ENCODE data around the gene AK5.

Gene AK5

DNA sequence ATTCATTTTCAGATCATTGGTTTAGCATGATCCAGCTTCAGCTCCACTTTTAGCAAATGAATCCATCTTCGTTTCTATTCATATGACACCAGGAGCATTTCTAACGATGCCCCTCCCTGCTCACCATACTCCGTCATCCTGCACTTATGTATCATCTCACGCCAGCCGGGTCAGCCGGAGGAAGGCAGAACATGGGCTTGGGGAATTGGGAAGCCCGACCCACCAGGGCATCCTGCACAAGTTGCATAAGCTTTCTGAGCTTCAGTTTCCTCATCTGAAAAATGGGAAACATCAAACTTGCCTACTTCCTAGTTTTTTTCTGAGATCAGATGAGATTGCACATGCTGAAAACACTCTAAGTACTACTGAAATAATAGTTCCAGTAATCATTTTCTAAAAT lies 194.7 kb downstream of the AK5 start:
- Histone ChIP-seq H3K4me2 (ENCODE audit: insufficient read depth, low read length, poor library complexity, severe bottlenecking) (no peak overlapping the region), H2BK120ac (ENCODE audit: low read depth, low read length) (no peak overlapping the region), H3K27ac (replicated peaks; ENCODE audit: low read length) (no peak overlapping the region), H3K14ac (ENCODE audit: low read length) (no peak overlapping the region), H2BK15ac (ENCODE audit: low read length) (no peak overlapping the region), H3K4me3 (ENCODE audit: low read length in 2 of 2) (no peak overlapping the region), H3K9me3 (replicated peaks in 1 of 2; ENCODE audit: control insufficient read depth in 2 of 2, insufficient read depth in 1 of 2, low read depth in 1 of 2, low read length in 2 of 2) (no peaks in the 10 kb centered on the region), H3K36me3 (replicated peaks in 1 of 2; ENCODE audit: control insufficient read depth in 2 of 2, insufficient read depth in 2 of 2, low read length in 2 of 2) (no peaks in the 10 kb centered on the region), H4K91ac (ENCODE audit: low read depth, low read length, poor library complexity) (no peak overlapping the region), H2AK5ac (ENCODE audit: low read depth, low read length) (no peak overlapping the region), H3K4me1 (ENCODE audit: control insufficient read depth in 2 of 2, insufficient read depth in 1 of 2, low read depth in 1 of 2, low read length in 2 of 2) (no peaks in the 10 kb centered on the region), H3K79me1 (ENCODE audit: low read depth, low read length) (no peaks in the 10 kb centered on the region), H3K4ac (ENCODE audit: low read length) (no peak overlapping the region), H4K8ac (ENCODE audit: low read depth, low read length) (no peak overlapping the region), H3K18ac (ENCODE audit: low read length) (no peak overlapping the region), H3K9ac (ENCODE audit: low read depth, low read length, poor library complexity) (no peak overlapping the region), H2BK12ac (ENCODE audit: low read length) (no peak overlapping the region), H2AFZ (ENCODE audit: low read length) (no peak overlapping the region), H3K27me3 (ENCODE audit: control insufficient read depth in 3 of 3, insufficient read depth in 3 of 3, low read depth in 1 of 3, low read length in 3 of 3) (no peaks in the 10 kb centered on the region), H2BK5ac (ENCODE audit: low read length) (no peak overlapping the region), H3K23ac (ENCODE audit: low read depth, low read length, poor library complexity) (no peak overlapping the region)
- no CpG with 5 or more reads among the region's 7 CpGs for WGBS, 2 donors (ENCODE audit: extremely low coverage in 2 of 2, insufficient read length in 2 of 2, insufficient replicate concordance in 1 of 2)
- DNase-seq (ENCODE audit: low spot score), result no peak

DNA sequence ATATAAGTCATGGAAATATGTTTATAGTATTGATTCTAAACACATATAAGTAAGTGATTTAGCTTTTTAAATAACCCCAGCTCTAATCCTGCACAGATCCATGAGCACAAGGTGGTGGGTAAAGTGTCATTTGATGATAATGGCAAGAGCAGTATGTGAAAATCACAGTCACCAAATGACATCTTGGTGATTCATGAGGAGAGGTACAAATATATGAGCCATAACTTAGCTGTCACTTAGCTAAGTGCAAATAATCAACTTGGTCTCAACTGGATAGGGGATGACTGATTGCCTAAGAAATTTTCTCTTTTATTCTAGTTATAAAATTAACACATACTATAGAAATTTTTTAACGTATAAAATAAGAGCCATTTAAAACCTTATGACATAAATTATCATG lies 202.5 kb downstream of the AK5 start:
- H3K27ac ChIP-seq (replicated peaks; ENCODE audit: low read length), result no peak overlapping the region
- no peak overlapping the region for H4K8ac ChIP-seq (ENCODE audit: low read depth, low read length)
- H3K9me3 ChIP-seq (replicated peaks in 1 of 2; ENCODE audit: control insufficient read depth in 2 of 2, insufficient read depth in 1 of 2, low read depth in 1 of 2, low read length in 2 of 2), result no peaks in the 10 kb centered on the region
- H2AFZ ChIP-seq (ENCODE audit: low read length), result no peak overlapping the region
- H3K14ac ChIP-seq (ENCODE audit: low read length), result no peak overlapping the region
- peaks cover under 1 to 2% of the 10 kb centered on the region in 2 donors for H3K4me1 ChIP-seq (ENCODE audit: control insufficient read depth in 2 of 2, insufficient read depth in 1 of 2, low read depth in 1 of 2, low read length in 2 of 2)
- no peaks in the 10 kb centered on the region for H3K36me3 ChIP-seq (replicated peaks in 1 of 2; ENCODE audit: control insufficient read depth in 2 of 2, insufficient read depth in 2 of 2, low read length in 2 of 2)
- no CpG with 5 or more reads among the region's 1 CpG for WGBS, 2 donors (ENCODE audit: extremely low coverage in 2 of 2, insufficient read length in 2 of 2, insufficient replicate concordance in 1 of 2)
- no peak overlapping the region for H2BK5ac ChIP-seq (ENCODE audit: low read length)
- H3K9ac ChIP-seq (ENCODE audit: low read depth, low read length, poor library complexity), result no peak overlapping the region
- H3K27me3 ChIP-seq (ENCODE audit: control insufficient read depth in 3 of 3, insufficient read depth in 3 of 3, low read depth in 1 of 3, low read length in 3 of 3), result no peaks in the 10 kb centered on the region
- no peak overlapping the region for H2BK15ac ChIP-seq (ENCODE audit: low read length)
- no peak overlapping the region for H4K91ac ChIP-seq (ENCODE audit: low read depth, low read length, poor library complexity)
- no peak overlapping the region for H3K4me3 ChIP-seq (ENCODE audit: low read length in 2 of 2)
- H3K4me2 ChIP-seq (ENCODE audit: insufficient read depth, low read length, poor library complexity, severe bottlenecking), result no peak overlapping the region
- H3K4ac ChIP-seq (ENCODE audit: low read length), result no peak overlapping the region
- no peak overlapping the region for H3K18ac ChIP-seq (ENCODE audit: low read length)
- no peak overlapping the region for H2BK120ac ChIP-seq (ENCODE audit: low read depth, low read length)
- no peak overlapping the region for H2BK12ac ChIP-seq (ENCODE audit: low read length)
- no peaks in the 10 kb centered on the region for H3K79me1 ChIP-seq (ENCODE audit: low read depth, low read length)
- H3K23ac ChIP-seq (ENCODE audit: low read depth, low read length, poor library complexity), result no peak overlapping the region
- H2AK5ac ChIP-seq (ENCODE audit: low read depth, low read length), result no peak overlapping the region
- DNase-seq (ENCODE audit: low spot score), result no peak

DNA sequence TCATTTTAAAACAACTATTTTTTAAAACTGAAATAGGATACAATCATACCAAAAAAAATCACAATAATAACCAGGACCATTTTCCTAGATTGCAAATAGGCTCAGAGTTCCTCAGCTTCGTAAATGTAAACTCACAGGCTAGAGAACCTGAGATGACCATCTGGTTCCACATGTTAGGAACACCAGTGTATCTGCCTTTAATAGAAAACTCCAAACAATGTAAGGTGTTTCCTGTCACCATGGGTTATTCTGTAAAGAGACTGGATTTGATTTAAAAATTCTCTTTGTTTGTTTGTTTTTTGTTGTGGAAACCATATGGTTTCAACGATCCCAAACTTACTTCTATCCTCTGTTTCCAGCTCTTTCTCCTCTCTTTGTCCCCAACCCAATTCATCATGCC lies 203.1 kb downstream of the AK5 start:
- Histone ChIP-seq H3K27me3 (ENCODE audit: control insufficient read depth in 3 of 3, insufficient read depth in 3 of 3, low read depth in 1 of 3, low read length in 3 of 3) (no peaks in the 10 kb centered on the region), H3K14ac (ENCODE audit: low read length) (no peak overlapping the region), H4K8ac (ENCODE audit: low read depth, low read length) (no peak overlapping the region), H3K18ac (ENCODE audit: low read length) (no peak overlapping the region), H4K91ac (ENCODE audit: low read depth, low read length, poor library complexity) (no peak overlapping the region), H3K4me1 (ENCODE audit: control insufficient read depth in 2 of 2, insufficient read depth in 1 of 2, low read depth in 1 of 2, low read length in 2 of 2) (peaks cover 2 to 7% of the 10 kb centered on the region in 2 donors), H3K4ac (ENCODE audit: low read length) (no peak overlapping the region), H2BK12ac (ENCODE audit: low read length) (no peak overlapping the region), H2BK120ac (ENCODE audit: low read depth, low read length) (no peak overlapping the region), H3K4me2 (ENCODE audit: insufficient read depth, low read length, poor library complexity, severe bottlenecking) (no peak overlapping the region), H3K4me3 (ENCODE audit: low read length in 2 of 2) (no peak overlapping the region), H2BK15ac (ENCODE audit: low read length) (no peak overlapping the region), H3K23ac (ENCODE audit: low read depth, low read length, poor library complexity) (no peak overlapping the region), H2BK5ac (ENCODE audit: low read length) (no peak overlapping the region), H2AFZ (ENCODE audit: low read length) (no peak overlapping the region), H3K9ac (ENCODE audit: low read depth, low read length, poor library complexity) (no peak overlapping the region), H3K9me3 (replicated peaks in 1 of 2; ENCODE audit: control insufficient read depth in 2 of 2, insufficient read depth in 1 of 2, low read depth in 1 of 2, low read length in 2 of 2) (no peaks in the 10 kb centered on the region), H3K27ac (replicated peaks; ENCODE audit: low read length) (no peak overlapping the region), H3K79me1 (ENCODE audit: low read depth, low read length) (no peaks in the 10 kb centered on the region), H3K36me3 (replicated peaks in 1 of 2; ENCODE audit: control insufficient read depth in 2 of 2, insufficient read depth in 2 of 2, low read length in 2 of 2) (no peaks in the 10 kb centered on the region), H2AK5ac (ENCODE audit: low read depth, low read length) (no peak overlapping the region)
- no peak for DNase-seq (ENCODE audit: low spot score)
- WGBS, 2 donors (ENCODE audit: extremely low coverage in 2 of 2, insufficient read length in 2 of 2, insufficient replicate concordance in 1 of 2), result no CpG with 5 or more reads among the region's 2 CpGs

DNA sequence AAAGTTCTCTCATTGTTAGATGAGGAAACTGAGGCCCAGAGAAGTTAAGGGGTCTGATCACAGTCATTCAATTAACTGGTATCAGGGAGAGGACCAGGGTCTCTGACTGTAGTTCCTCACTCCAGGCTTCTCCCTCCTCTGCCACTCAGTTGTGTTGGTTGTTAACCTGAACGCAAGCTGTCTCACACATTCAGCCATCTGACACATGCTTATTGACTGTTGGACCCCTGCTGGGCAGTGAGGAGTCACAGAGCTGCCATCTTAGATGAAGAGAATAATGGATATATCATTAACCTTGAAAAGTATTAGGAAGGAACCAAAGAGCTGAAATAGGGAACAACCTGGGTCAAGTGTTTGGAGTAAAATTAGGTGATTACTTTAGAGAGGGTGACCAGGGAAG lies 205.8 kb downstream of the AK5 start:
- no peak overlapping the region for H3K23ac ChIP-seq (ENCODE audit: low read depth, low read length, poor library complexity)
- H3K4ac ChIP-seq (ENCODE audit: low read length), result no peak overlapping the region
- H3K4me3 ChIP-seq (ENCODE audit: low read length in 2 of 2), result no peak overlapping the region
- no peak overlapping the region for H3K27ac ChIP-seq (replicated peaks; ENCODE audit: low read length)
- H2BK120ac ChIP-seq (ENCODE audit: low read depth, low read length), result no peak overlapping the region
- H2BK12ac ChIP-seq (ENCODE audit: low read length), result no peak overlapping the region
- H3K18ac ChIP-seq (ENCODE audit: low read length), result no peak overlapping the region
- no peak overlapping the region for H3K9ac ChIP-seq (ENCODE audit: low read depth, low read length, poor library complexity)
- no peaks in the 10 kb centered on the region for H3K36me3 ChIP-seq (replicated peaks in 1 of 2; ENCODE audit: control insufficient read depth in 2 of 2, insufficient read depth in 2 of 2, low read length in 2 of 2)
- no peak overlapping the region for H2BK15ac ChIP-seq (ENCODE audit: low read length)
- no peak overlapping the region for H2AK5ac ChIP-seq (ENCODE audit: low read depth, low read length)
- DNase-seq (ENCODE audit: low spot score), result no peak
- peaks cover 4 to 13% of the 10 kb centered on the region in 2 donors for H3K4me1 ChIP-seq (ENCODE audit: control insufficient read depth in 2 of 2, insufficient read depth in 1 of 2, low read depth in 1 of 2, low read length in 2 of 2)
- no peak overlapping the region for H3K14ac ChIP-seq (ENCODE audit: low read length)
- WGBS, 2 donors (ENCODE audit: extremely low coverage in 2 of 2, insufficient read length in 2 of 2, insufficient replicate concordance in 1 of 2), result no CpG with 5 or more reads among the region's 1 CpG
- no peak overlapping the region for H2AFZ ChIP-seq (ENCODE audit: low read length)
- no peaks in the 10 kb centered on the region for H3K9me3 ChIP-seq (replicated peaks in 1 of 2; ENCODE audit: control insufficient read depth in 2 of 2, insufficient read depth in 1 of 2, low read depth in 1 of 2, low read length in 2 of 2)
- no peak overlapping the region for H2BK5ac ChIP-seq (ENCODE audit: low read length)
- H3K27me3 ChIP-seq (ENCODE audit: control insufficient read depth in 3 of 3, insufficient read depth in 3 of 3, low read depth in 1 of 3, low read length in 3 of 3), result no peaks in the 10 kb centered on the region
- no peaks in the 10 kb centered on the region for H3K79me1 ChIP-seq (ENCODE audit: low read depth, low read length)
- H3K4me2 ChIP-seq (ENCODE audit: insufficient read depth, low read length, poor library complexity, severe bottlenecking), result no peak overlapping the region
- H4K91ac ChIP-seq (ENCODE audit: low read depth, low read length, poor library complexity), result no peak overlapping the region
- no peak overlapping the region for H4K8ac ChIP-seq (ENCODE audit: low read depth, low read length)
